GM23248 (cell line): ENCODE results near the gene SELENOS.

Experiments used
- EZH2 ChIP-seq: fragments of 200-600 bp; sonication (generic); IDR thresholded peaks from 2 replicates; pipeline ENCODE4 v1.6.1; 2018; ENCODE audit warnings: antibody characterized with exemption, mild to moderate bottlenecking; ENCODE audit not compliant: insufficient read depth, poor library complexity, severe bottlenecking
- EZH2phosphoT487 ChIP-seq: fragments of 200-600 bp; sonication (generic); IDR thresholded peaks from 2 replicates; pipeline ENCODE4 v1.6.1; 2018; ENCODE audit warnings: antibody characterized with exemption, moderate library complexity, mild to moderate bottlenecking, low read depth; ENCODE audit not compliant: insufficient read depth

- TF ChIP-seq EZH2phosphoT487 (no peak), EZH2 (no peak)
Observed at GRCh38 chr15:101272584-101272983, 4.7 kb downstream of the SELENOS start.
